ENCODE results near the gene ADGRV1.
A peak's percentile ranks its signal among the peaks of the same experiment; 100 is the strongest.

Gene ADGRV1

GRCh38 chr5:91095313-91095712 is 536.7 kb downstream of the ADGRV1 start:
- no peak for DNase-seq

- no peak for DNase-seq
Observed at GRCh38 chr5:91095786-91096385, 537.3 kb downstream of the ADGRV1 start.

- no peak for DNase-seq
Observed at GRCh38 chr5:91098541-91098940, 539.9 kb downstream of the ADGRV1 start.

- peak; percentile 68 for DNase-seq
Observed at GRCh38 chr5:91101600-91102379, 543.2 kb downstream of the ADGRV1 start.

GRCh38 chr5:91103353-91104061 is 544.9 kb downstream of the ADGRV1 start:
- no peak for DNase-seq

GRCh38 chr5:91104062-91104448 is 545.5 kb downstream of the ADGRV1 start:
- DNase-seq: no peak

GRCh38 chr5:91106842-91107511 is 548.4 kb downstream of the ADGRV1 start:
- DNase-seq: no peak

GRCh38 chr5:91109634-91110033 is 551.0 kb downstream of the ADGRV1 start:
- no peak for DNase-seq

- DNase-seq: no peak
Observed at GRCh38 chr5:91110686-91111085, 552.1 kb downstream of the ADGRV1 start.

GRCh38 chr5:91111473-91112238 is 553.1 kb downstream of the ADGRV1 start:
- DNase-seq: no peak

- no peak for DNase-seq
Observed at GRCh38 chr5:91114658-91115057, 556.1 kb downstream of the ADGRV1 start.

GRCh38 chr5:91118354-91118753 is 559.8 kb downstream of the ADGRV1 start:
- DNase-seq: no peak

GRCh38 chr5:91118796-91119195 is 560.2 kb downstream of the ADGRV1 start:
- DNase-seq: no peak

- no peak for DNase-seq
Observed at GRCh38 chr5:91119217-91119616, 560.6 kb downstream of the ADGRV1 start.

GRCh38 chr5:91119981-91120850 is 561.6 kb downstream of the ADGRV1 start:
- DNase-seq: no peak

GRCh38 chr5:91121347-91121993 is 562.9 kb downstream of the ADGRV1 start:
- DNase-seq: no peak

GRCh38 chr5:91122651-91123050 is 564.1 kb downstream of the ADGRV1 start:
- DNase-seq: no peak

- DNase-seq: no peak
Observed at GRCh38 chr5:91123291-91123690, 564.7 kb downstream of the ADGRV1 start.

- no peak for DNase-seq
Observed at GRCh38 chr5:91123901-91124300, 565.3 kb downstream of the ADGRV1 start.

GRCh38 chr5:91125916-91126315 is 567.3 kb downstream of the ADGRV1 start:
- no peak for DNase-seq

GRCh38 chr5:91126448-91126847 is 567.9 kb downstream of the ADGRV1 start:
- no peak for DNase-seq
